Stimulated activated naive CD4-positive, alpha-beta T cell treated with Interleukin-2 at 50 U/mL for 16 hours (primary cell): ENCODE measurements around the gene KCNQ4.

ENCODE experiments used
- DNase-seq: peaks from one replicate; lab custom pipeline; 2025; lab: John Stamatoyannopoulos, UW

Gene KCNQ4

DNA sequence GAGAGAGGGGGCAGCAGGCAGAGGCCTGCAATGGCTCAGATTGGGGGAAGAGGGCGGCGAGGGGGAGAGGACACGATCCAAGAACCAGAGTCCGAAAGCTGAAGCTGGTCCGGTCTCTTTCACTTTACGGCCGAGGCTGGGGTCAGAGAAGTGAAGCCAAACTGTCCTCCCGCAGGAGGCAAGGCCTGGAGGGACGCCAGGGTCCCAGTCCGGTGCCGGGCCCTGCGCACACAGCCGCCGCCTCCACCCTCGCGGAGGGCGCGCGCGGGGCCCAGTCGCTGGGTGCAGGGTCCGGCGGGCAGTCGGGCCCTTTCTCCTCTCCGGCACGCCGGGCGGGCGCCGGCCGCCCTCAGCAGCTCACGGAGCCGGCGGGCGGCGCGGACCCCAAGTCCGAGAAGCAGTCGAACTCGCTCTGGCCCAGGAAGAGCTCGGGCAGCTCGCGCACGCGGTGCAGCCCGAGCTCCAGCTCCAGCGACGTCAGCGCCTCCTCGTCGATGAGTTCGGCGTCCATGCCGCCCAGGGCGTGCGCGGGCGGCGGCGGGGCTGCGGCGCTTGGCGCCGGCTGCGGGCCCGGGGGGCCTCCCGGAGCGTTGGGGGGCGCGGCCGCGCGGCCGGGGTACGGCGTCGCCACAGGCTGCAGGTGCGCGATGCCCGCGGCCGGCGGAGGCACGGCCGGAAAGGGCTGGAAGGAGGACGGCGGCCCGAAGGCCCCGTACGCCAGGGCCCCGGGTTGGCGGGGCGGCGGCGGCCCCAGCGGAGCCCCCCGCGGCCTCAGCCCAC, 77.8 kb downstream of the KCNQ4 start:
- DNase-seq = peak; percentile 5

GRCh38 chr1:40862008-40862863, 78.6 kb downstream of the KCNQ4 start, which contains the start of gene CITED4:
TSS of gene CITED4 (minus strand) at chr1:40862363. CDS start at chr1:40862127, 236 bp downstream.
- peak; percentile 92 for DNase-seq

DNA sequence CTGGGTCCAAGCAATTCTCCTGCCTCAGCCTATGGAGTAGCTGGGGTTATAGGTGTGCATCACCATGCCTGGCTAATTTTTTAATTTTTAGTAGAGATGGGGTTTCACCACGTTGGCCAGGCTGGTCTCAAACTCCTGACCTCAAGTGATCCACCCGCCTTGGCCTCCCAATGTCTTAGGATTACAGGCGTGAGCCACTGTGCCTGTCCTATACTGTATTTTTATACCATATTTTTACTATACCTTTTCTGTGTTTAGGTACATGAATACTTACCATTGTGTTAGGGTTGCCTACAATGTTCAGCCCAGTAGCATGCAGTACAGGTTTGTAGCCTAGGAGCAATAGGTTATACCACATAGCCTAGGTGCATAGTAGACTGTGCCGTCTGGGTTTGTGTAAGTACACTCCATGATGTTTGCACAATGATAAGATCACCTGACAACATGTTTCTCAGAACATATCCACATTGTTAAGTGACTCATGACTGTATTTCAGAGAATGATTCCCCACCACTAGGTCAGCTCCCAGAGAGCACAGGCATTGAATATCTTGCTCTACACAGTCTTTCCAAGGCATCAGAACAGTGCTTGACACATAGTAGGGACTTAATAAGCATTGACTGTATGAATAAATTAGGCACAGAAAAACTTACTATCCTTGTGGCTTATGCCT, 84.6 kb downstream of the KCNQ4 start:
- no peak for DNase-seq

GRCh38 chr1:40870135-40870728, 86.6 kb downstream of the KCNQ4 start:
- no peak for DNase-seq

- DNase-seq = no peak
Observed at GRCh38 chr1:40872276-40872675, 88.7 kb downstream of the KCNQ4 start.

GRCh38 chr1:40873863-40874472, 90.4 kb downstream of the KCNQ4 start:
- no peak for DNase-seq

- DNase-seq = no peak
Observed at GRCh38 chr1:40876436-40876761, 92.8 kb downstream of the KCNQ4 start.

DNA sequence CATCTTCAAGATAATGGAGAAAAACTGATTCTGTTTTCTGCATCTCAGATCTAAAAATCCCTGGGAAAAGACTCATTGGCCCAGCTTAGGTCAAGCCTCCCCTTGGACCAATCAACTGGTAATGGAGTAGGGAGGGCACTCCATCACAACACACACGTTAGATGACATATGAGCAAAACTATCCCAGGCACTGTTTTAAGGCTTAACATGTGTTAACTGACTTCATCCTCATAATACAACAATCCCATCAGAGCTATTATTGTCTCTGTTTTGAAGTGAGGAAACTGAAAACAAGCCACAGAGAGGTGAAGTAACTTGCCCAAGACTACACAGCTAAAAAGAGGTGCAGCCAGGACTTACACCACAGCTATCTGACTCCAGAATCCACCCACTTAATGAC, 93.3 kb downstream of the KCNQ4 start:
- DNase-seq = no peak

DNA sequence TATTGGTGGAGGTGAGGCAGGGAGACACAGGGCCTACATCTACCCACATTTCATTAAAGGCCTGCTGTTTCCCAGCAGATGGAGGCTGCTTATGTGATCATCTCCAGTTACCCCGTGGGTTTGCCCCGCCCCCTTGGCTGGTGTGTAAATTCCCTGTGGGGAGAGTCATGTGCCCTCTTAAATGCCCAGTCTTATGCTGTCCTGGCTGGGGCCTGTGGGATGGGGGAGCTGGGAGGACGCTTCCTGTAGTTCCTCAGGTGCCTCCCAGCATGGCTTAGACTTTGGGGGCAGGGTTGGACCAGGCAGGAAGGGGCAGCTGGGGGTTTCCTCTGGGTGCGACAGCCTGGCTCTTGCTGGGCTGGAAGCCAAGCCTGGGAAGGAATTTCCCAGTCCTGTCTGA, 94.1 kb downstream of the KCNQ4 start:
- peak; percentile 18 for DNase-seq

GRCh38 chr1:40878906-40879305, 95.3 kb downstream of the KCNQ4 start:
- DNase-seq = no peak

DNA sequence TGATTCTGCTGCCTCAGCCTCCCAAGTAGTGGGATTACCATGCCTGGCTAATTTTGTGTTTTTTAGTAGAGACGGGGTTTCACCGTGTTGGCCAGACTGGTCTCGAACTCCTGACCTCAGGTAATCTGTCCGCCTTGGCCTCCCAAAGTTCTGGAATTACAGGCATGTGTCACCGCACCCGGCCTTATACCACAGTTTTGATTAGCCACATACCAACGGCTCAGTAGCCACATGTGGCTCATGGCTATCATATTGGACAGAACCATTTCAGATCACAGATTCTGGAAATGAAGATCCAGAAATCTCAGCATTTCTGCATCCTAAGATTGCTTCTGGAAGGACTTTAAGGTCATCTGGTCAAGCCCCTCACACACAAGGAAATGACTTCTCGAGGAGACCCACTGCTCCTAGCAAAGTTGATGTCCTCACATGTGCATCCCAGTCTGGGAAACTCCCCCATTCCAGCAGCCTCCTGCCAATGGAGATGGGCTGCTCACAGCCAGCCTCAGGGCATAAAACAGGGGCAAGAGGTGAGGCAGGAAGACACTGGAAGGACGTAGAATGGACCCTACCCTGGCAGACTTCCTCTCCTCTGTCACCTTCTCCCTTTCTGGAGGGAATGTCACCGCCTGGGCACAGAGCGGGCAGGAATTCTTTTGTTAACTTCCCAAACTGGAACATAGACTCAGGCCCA, 96.0 kb downstream of the KCNQ4 start:
- DNase-seq = no peak

GRCh38 chr1:40880813-40881549, 97.4 kb downstream of the KCNQ4 start:
- DNase-seq = no peak

GRCh38 chr1:40884055-40884795, 100.6 kb downstream of the KCNQ4 start:
- no peak for DNase-seq

DNA sequence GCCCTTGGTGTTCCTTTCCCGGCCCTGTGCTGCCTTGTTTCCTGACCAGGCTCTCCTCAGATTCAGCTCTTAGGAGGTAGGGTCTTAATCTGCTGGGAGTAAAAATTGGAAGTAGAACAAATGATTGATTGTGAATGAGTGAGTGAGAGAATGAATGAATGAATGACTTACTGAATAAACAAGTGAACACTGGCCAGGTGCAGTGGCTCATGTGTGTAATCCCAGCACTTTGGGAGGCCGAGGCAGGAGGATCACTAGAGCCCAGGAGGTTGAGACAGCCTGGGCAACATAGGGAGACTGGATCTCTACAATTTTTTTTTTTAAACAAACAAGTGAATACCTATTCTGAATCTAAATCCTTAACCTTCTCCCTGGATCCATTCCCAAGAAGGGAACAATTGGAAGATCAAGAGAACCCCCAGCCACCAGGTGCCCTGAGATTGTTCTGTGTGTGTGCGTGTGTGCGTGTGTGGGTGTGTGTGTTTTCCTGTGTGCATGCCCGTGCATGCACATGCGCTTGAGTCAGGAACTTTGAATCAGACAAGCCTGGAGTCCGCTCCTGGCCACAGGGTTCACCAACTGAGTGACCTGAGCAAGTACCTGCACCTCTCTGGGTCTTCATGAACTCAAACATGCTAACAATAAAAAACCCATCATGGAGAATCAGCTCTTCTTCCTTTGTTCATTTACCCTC, 102.9 kb downstream of the KCNQ4 start:
- DNase-seq = no peak

GRCh38 chr1:40887012-40887378, 103.4 kb downstream of the KCNQ4 start:
- no peak for DNase-seq

DNA sequence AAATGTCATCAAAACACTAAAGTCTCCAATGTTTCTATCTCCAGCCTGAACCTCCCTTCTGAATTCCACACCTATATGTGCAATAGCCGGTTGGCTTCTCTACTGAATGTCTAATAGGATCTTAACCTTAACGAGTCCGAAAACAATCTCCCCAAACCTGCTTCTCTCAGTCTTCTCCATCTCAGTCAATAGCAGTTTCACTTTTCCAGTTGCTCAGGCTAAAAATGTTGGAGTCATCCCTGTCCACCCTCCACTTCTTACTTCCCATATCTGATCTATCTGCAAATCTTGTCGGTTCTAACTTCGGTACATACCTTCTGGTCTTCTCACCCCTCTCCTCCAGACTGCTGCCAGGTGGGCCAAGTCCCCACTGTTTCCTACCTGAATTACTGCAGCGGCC, 104.1 kb downstream of the KCNQ4 start:
- DNase-seq = no peak
